HepG2 (cell line): Measurements from ENCODE around the gene SOS2. TPM values are rescaled to one million over a fixed set of nuclear protein-coding genes. Genes with fewer than 3 reads are reported as not detected.

Source experiments
- AHDC1 ChIP-seq: sonication (generic); formaldehyde crosslinking; IDR thresholded peaks from 2 replicates; pipeline ENCODE4 v1.5.1; 2020; ENCODE audit warnings: mild to moderate bottlenecking, missing genetic modification reagents, borderline replicate concordance
- CBX5 ChIP-seq: sonication (generic); formaldehyde crosslinking; IDR thresholded peaks from 2 replicates; pipeline ENCODE4 v1.4.0; 2020; ENCODE audit warnings: missing genetic modification reagents, borderline replicate concordance
- EZH2 ChIP-seq: conservative IDR thresholded peaks from 2 replicates; pipeline ENCODE4 v1.6.1; 2012; ENCODE audit warnings: mild to moderate bottlenecking, low read depth, low read length, moderate library complexity
- NFRKB ChIP-seq: fragments of 450-650 bp; IDR thresholded peaks from 2 replicates; pipeline ENCODE4 v1.6.1; 2017
- PAX8 ChIP-seq: sonication (generic); formaldehyde crosslinking; IDR thresholded peaks from 2 replicates; pipeline ENCODE4 v1.8.0; 2022; ENCODE audit warnings: mild to moderate bottlenecking, missing genetic modification reagents, borderline replicate concordance
- RELA ChIP-seq: sonication (generic); formaldehyde crosslinking; IDR thresholded peaks from 2 replicates; pipeline ENCODE4 v1.4.0; 2020; ENCODE audit warnings: missing genetic modification reagents
- RNF2 ChIP-seq: fragments of 450-650 bp; conservative IDR thresholded peaks from 2 replicates; pipeline ENCODE4 v1.6.1; 2016; ENCODE audit warnings: low read depth
- SAFB2 ChIP-seq: sonication (generic); formaldehyde crosslinking; IDR thresholded peaks from 2 replicates; pipeline ENCODE4 v1.5.1; 2020; ENCODE audit warnings: missing genetic modification reagents, low read depth, mild to moderate bottlenecking, borderline replicate concordance
- TCF7 ChIP-seq: sonication (generic); IDR thresholded peaks from 2 replicates; pipeline ENCODE4 v1.6.1; 2016; ENCODE audit warnings: antibody characterized with exemption, low read depth
- WIZ ChIP-seq: sonication (generic); formaldehyde crosslinking; IDR thresholded peaks from 2 replicates; pipeline ENCODE4 v1.5.1; 2020; ENCODE audit warnings: mild to moderate bottlenecking, missing genetic modification reagents
- ZBTB10 ChIP-seq: sonication (generic); formaldehyde crosslinking; IDR thresholded peaks from 2 replicates; pipeline ENCODE4 v1.4.0; 2020; ENCODE audit warnings: missing genetic modification reagents, borderline replicate concordance
- ZNF160 ChIP-seq: sonication (generic); formaldehyde crosslinking; IDR thresholded peaks from 2 replicates; pipeline ENCODE4 v1.8.0; 2022; ENCODE audit warnings: mild to moderate bottlenecking, inconsistent platforms, missing genetic modification reagents
- ZNF235 ChIP-seq: sonication (generic); formaldehyde crosslinking; IDR thresholded peaks from 2 replicates; pipeline ENCODE4 v1.8.1; 2023; ENCODE audit warnings: mild to moderate bottlenecking, missing genetic modification reagents, borderline replicate concordance
- ZNF75D ChIP-seq: sonication (generic); formaldehyde crosslinking; IDR thresholded peaks from 2 replicates; pipeline ENCODE4 v1.8.1; 2023; ENCODE audit warnings: missing genetic modification reagents, mild to moderate bottlenecking, borderline replicate concordance
- ZNF782 ChIP-seq: sonication (generic); formaldehyde crosslinking; IDR thresholded peaks from 2 replicates; pipeline ENCODE4 v1.4.0; 2020; ENCODE audit warnings: missing genetic modification reagents, mild to moderate bottlenecking, borderline replicate concordance
- ZSCAN20 ChIP-seq: sonication (generic); formaldehyde crosslinking; IDR thresholded peaks from 2 replicates; pipeline ENCODE4 v1.4.0; 2020; ENCODE audit warnings: missing genetic modification reagents, mild to moderate bottlenecking, borderline replicate concordance
- ZSCAN5A ChIP-seq: sonication (generic); formaldehyde crosslinking; IDR thresholded peaks from 2 replicates; pipeline ENCODE4 v1.8.0; 2022; ENCODE audit warnings: mild to moderate bottlenecking, missing genetic modification reagents, borderline replicate concordance
- polyA plus RNA-seq, 8 experiments: library from polyadenylated mRNA; depleted of rRNA in 3 of 8; stranded (reverse) in 7 of 8; unstranded in 1 of 8; fragments of >200 nt; fragmentation: Illumina TruSeq in 4 of 8; extraction: Trizol in 4 of 8; gene quantifications; 2 replicates each; pipeline versions ENCODE4 v1.2.1 to v1.2.3, GENCODE V29; 2011 to 2016; ENCODE audit warnings: low read depth in 4 of 8, missing spikeins in 1 of 8, mixed read lengths in 1 of 8; ENCODE audit not compliant: insufficient read depth in 1 of 8
- total RNA-seq, 5 experiments: library from RNA; depleted of rRNA; stranded (reverse); fragments of >200 nt; fragmentation: Illumina TruSeq; extraction: Trizol; gene quantifications; 2 replicates each; pipeline ENCODE4 v1.2.3, GENCODE V29; 2016; ENCODE audit warnings: low read depth in 1 of 5
- TF ChIP-seq, protein P1 (sequence below): sonication (generic); formaldehyde crosslinking; IDR thresholded peaks from 2 replicates; pipeline ENCODE4 v1.5.1; 2020; ENCODE audit warnings: mild to moderate bottlenecking, missing genetic modification reagents, moderate library complexity

The SOS2 gene
- total and polyA plus RNA-seq, 2 of the 13 experiments (the other 11 are each of a cell fraction or from before 2014, with no cell fraction given) = 9.3 to 12.1 TPM

DNA sequence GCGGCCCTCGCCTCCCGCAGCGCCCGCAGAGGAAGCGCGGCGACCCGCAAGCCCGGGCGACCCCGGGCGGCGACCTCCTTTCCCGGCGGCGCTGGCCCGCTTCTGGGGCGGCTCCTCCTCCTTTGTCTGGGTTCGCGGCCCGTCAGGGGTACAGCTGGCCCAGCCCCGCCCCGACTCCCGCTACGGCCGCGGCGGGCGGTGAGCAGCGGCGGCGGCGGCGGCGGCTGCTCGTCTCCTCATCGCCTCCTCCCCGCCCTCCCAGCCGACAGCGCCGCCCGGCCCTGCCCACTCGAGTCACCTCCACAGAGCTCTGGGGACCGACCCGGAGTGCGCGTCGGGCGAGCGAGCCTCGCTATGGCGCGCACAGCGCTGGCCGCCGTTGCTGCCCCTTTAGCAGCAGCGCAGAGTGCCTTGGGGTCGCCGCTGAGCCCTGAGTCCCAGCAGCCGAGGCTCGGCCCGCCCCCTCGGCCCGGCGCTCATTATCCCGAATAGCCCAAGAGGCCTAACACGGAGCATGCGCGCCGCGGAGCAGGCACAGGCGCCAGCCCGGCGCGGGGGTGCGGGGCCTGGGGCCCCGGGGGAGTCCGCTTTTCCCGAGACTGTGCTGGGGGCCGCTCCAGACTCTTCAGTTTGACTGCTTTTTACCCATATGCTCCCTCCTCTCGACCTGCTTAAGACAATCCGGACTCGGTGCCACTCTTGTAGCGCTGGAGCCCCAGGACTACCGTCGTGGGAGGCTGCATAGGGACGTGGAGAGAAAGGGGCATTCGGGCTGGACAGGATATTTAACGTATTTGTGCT is at the start of gene SOS2 (continued):
- no peak for TF ChIP-seq AHDC1 (CRISPR knock-in tag)
- no peak; the same call in 1 of the 2 replicates for TF ChIP-seq CBX5 (CRISPR knock-in tag)
- TF ChIP-seq ZSCAN5A (CRISPR knock-in tag) = no peak
- no peak for TF ChIP-seq PAX8 (CRISPR knock-in tag)
- peak; percentile 95 for TF ChIP-seq ZSCAN20
- no peak for TF ChIP-seq ZNF782
- TF ChIP-seq EZH2 = no peak
- no peak for TF ChIP-seq TCF7
- no peak for TF ChIP-seq NFRKB
- peak; percentile 57 for TF ChIP-seq ZNF160
- TF ChIP-seq ZBTB10 (CRISPR knock-in tag) = no peak
- no peak for TF ChIP-seq ZNF75D (CRISPR knock-in tag)
- peak; percentile 74; the same call in 1 of the 2 replicates for TF ChIP-seq SAFB2 (CRISPR knock-in tag)
- no peak for TF ChIP-seq WIZ (CRISPR knock-in tag)
- TF ChIP-seq, protein P1, sequence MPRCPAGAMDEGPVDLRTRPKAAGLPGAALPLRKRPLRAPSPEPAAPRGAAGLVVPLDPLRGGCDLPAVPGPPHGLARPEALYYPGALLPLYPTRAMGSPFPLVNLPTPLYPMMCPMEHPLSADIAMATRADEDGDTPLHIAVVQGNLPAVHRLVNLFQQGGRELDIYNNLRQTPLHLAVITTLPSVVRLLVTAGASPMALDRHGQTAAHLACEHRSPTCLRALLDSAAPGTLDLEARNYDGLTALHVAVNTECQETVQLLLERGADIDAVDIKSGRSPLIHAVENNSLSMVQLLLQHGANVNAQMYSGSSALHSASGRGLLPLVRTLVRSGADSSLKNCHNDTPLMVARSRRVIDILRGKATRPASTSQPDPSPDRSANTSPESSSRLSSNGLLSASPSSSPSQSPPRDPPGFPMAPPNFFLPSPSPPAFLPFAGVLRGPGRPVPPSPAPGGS (CRISPR knock-in tag) = peak; percentile 21; the same call in 1 of the 2 replicates
- no peak for TF ChIP-seq RNF2
- TF ChIP-seq RELA (CRISPR knock-in tag) = peak; percentile 72; the same call in 1 of the 2 replicates
- TF ChIP-seq ZNF235 (CRISPR knock-in tag) = peak; percentile 71; the same call in 1 of the 2 replicates
